Choroid plexus epithelial cell (primary cell): ENCODE measurements around the gene TPCN1.
A peak's percentile ranks its signal among the peaks of the same experiment; 100 is the strongest.

ENCODE experiments used
- DNase-seq: peaks from one replicate; pipeline ENCODE4 v3.0.0-alpha.2; 2010; ENCODE audit warnings: low read depth
- H3K4me3 ChIP-seq: 2 replicates; pipeline ENCODE4 v1.5.1; 2011; ENCODE audit warnings: low read depth, mild to moderate bottlenecking, control low read depth, low read length, moderate library complexity
- CTCF ChIP-seq: conservative IDR thresholded peaks from 2 replicates; pipeline ENCODE4 v1.5.1; 2011; ENCODE audit warnings: low read depth, mild to moderate bottlenecking, control low read depth, inconsistent platforms, low read length, moderate library complexity

Gene TPCN1

GRCh38 chr12:113260636-113261300, 39.5 kb downstream of the TPCN1 start:
- DNase-seq: no peak
- H3K4me3 ChIP-seq: no peak overlapping the region
- no peak for TF ChIP-seq CTCF

- TF ChIP-seq CTCF: no peak
- peak; percentile 55 for DNase-seq
- no peak overlapping the region for H3K4me3 ChIP-seq
Observed at GRCh38 chr12:113261847-113262470, 40.7 kb downstream of the TPCN1 start.

- H3K4me3 ChIP-seq: no peak overlapping the region
- DNase-seq: peak; percentile 72
- no peak for TF ChIP-seq CTCF
Observed at GRCh38 chr12:113262710-113263109, 41.4 kb downstream of the TPCN1 start.

- no peak for DNase-seq
- no peak overlapping the region for H3K4me3 ChIP-seq
- TF ChIP-seq CTCF: no peak
Observed at GRCh38 chr12:113263431-113263963, 42.2 kb downstream of the TPCN1 start.

GRCh38 chr12:113266106-113266895, 45.0 kb downstream of the TPCN1 start:
- DNase-seq: no peak
- no peak for TF ChIP-seq CTCF
- no peak overlapping the region for H3K4me3 ChIP-seq

GRCh38 chr12:113267621-113268020, 46.4 kb downstream of the TPCN1 start:
- no peak for DNase-seq
- TF ChIP-seq CTCF: no peak
- H3K4me3 ChIP-seq: no peak overlapping the region
